Measurements from ENCODE around the gene ZNF57. TPM values are rescaled to one million over a fixed set of nuclear protein-coding genes. Genes with fewer than 3 reads are reported as not detected.
A peak's percentile ranks its signal among the peaks of the same experiment; 100 is the strongest.
"Not testable (repeated sequence)": the region's sequence is repeated elsewhere in the genome, so short reads cannot be mapped to it uniquely, and the experiment has no call there.

Gene ZNF57
- total RNA-seq, 1 experiment from 2014 or later: 3.3 TPM

DNA sequence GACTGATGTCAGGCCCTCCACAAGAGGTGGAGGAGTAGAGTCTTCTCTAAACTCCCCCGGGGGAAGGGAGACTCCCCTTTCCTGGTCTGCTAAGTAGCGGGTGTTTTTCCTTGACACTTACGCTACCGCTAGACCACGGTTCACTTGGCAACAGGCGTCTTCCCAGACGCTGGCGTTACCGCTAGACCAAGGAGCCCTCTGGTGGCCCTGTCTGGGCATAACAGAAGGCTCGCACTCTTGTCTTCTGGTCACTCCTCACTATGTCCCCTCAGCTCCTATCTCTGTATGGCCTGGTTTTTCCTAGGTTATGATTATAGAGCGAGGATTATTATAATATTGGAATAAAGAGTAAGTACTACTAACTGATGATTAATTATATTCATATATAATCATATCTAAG, 28.6 kb upstream of the ZNF57 start:
- TF ChIP-seq, protein P1, sequence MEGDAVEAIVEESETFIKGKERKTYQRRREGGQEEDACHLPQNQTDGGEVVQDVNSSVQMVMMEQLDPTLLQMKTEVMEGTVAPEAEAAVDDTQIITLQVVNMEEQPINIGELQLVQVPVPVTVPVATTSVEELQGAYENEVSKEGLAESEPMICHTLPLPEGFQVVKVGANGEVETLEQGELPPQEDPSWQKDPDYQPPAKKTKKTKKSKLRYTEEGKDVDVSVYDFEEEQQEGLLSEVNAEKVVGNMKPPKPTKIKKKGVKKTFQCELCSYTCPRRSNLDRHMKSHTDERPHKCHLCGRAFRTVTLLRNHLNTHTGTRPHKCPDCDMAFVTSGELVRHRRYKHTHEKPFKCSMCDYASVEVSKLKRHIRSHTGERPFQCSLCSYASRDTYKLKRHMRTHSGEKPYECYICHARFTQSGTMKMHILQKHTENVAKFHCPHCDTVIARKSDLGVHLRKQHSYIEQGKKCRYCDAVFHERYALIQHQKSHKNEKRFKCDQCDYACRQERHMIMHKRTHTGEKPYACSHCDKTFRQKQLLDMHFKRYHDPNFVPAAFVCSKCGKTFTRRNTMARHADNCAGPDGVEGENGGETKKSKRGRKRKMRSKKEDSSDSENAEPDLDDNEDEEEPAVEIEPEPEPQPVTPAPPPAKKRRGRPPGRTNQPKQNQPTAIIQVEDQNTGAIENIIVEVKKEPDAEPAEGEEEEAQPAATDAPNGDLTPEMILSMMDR (conservative IDR thresholded peaks at IDR 0.05; ENCODE audit: low read depth, low read length): 0 out of 2 replicates have a peak, but pooled peaks have one; percentile 12
- H3K4me1 ChIP-seq (ENCODE audit: insufficient read depth, low read length); H3K79me2 ChIP-seq (ENCODE audit: low read length); H3K9ac ChIP-seq (ENCODE audit: low read length); H4K20me1 ChIP-seq (ENCODE audit: low read length); CTCF ChIA-PET; H3K36me3 ChIP-seq (ENCODE audit: low read depth, low read length); H3K4me2 ChIP-seq (ENCODE audit: low read length); H3K9me3 ChIP-seq (ENCODE audit: low read length); H3K9me2 ChIP-seq (replicated peaks; ENCODE audit: low read length); H3K4me3 ChIP-seq (ENCODE audit: low read length); DNase-seq; H3K27me3 ChIP-seq (ENCODE audit: low read length); ATAC-seq; H2AFZ ChIP-seq (ENCODE audit: low read length); BruUV-seq (replicated peaks); POLR2A ChIA-PET (ENCODE audit: unreplicated experiment); H3K27ac ChIP-seq (ENCODE audit: low read length); H3F3A ChIP-seq (ENCODE audit: low read length, unreplicated experiment); intact Hi-C loops (cut with micrococcal nuclease): not testable (repeated sequence)

DNA sequence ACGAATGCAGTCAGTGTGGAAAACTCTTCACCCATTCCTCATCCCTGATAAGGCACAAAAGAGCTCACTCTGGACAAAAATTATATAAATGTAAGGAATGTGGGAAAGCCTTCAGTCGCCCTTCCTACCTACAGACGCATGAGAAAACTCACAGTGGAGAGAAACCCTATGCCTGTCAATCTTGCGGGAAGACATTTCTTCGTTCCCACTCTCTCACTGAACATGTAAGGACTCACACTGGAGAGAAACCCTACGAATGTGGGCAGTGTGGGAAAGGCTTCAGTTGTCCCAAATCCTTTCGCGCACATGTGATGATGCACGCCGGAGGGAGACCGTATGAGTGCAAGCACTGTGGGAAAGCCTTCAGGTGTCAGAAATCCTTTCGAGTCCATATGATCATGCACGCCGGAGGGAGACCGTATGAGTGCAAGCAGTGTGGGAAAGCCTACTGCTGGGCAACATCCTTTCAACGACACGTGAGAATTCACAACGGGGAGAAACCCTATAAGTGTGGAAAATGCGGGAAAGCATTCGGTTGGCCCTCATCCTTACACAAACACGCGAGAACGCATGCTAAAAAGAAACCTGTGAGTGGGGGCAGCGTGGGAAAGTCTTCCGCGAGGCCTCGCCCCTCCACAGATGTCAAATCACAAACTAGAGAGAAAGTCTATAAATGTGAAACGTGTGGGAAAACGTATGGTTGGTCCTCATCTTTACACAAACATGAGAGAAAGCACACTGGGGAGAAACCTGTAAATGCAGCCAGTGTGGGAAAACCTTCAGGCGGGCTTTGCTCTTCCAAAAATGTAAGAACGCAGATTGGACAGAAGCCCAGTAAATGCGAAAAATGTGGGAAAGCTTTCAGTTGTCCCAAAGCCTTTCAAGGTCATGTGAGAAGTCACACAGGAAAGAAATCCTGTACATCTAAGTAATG, 23.1 kb upstream of the ZNF57 start:
- H3K36me3 ChIP-seq (ENCODE audit: low read depth, low read length): no peaks in the 10 kb centered on the region
- no peak for ATAC-seq
- H3K4me2 ChIP-seq (ENCODE audit: low read length): no peak overlapping the region
- H3K79me2 ChIP-seq (ENCODE audit: low read length): no peaks in the 10 kb centered on the region
- H3K4me1 ChIP-seq (ENCODE audit: insufficient read depth, low read length): no peaks in the 10 kb centered on the region
- ChIA-PET POLR2A (ENCODE audit: unreplicated experiment) (no interaction called here), CTCF (no interaction called here)
- H3K27ac ChIP-seq (ENCODE audit: low read length): no peak overlapping the region
- peaks cover 12% of the 10 kb centered on the region for H3K9me3 ChIP-seq (ENCODE audit: low read length)
- no peak for DNase-seq
- no peaks in the 10 kb centered on the region for H4K20me1 ChIP-seq (ENCODE audit: low read length)
- BruUV-seq (replicated peaks): no TSS peak
- no peak overlapping the region for H2AFZ ChIP-seq (ENCODE audit: low read length)
- no peaks in the 10 kb centered on the region for H3K9me2 ChIP-seq (replicated peaks; ENCODE audit: low read length)
- no peaks in the 10 kb centered on the region for H3F3A ChIP-seq (ENCODE audit: low read length, unreplicated experiment)
- intact Hi-C loops (cut with micrococcal nuclease): no loop called here
- TF ChIP-seq, protein P1 (conservative IDR thresholded peaks at IDR 0.05; ENCODE audit: low read depth, low read length): no peak
- TF ChIP-seq EZH2phosphoT487 (IDR thresholded peaks at IDR 0.05; ENCODE audit: borderline replicate concordance, low read length) (no peak), EZH2 (IDR thresholded peaks at IDR 0.05; ENCODE audit: low read length, unreplicated experiment) (no peak)
- no peak overlapping the region for H3K4me3 ChIP-seq (ENCODE audit: low read length)
- H3K9ac ChIP-seq (ENCODE audit: low read length): no peak overlapping the region
- H3K27me3 ChIP-seq (ENCODE audit: low read length): no peaks in the 10 kb centered on the region
